COR-L47 (cell line): ENCODE results near the gene ATCAY.
A peak's percentile ranks its signal among the peaks of the same experiment; 100 is the strongest.
"Not testable (repeated sequence)": the region's sequence is repeated elsewhere in the genome, so short reads cannot be mapped to it uniquely, and the experiment has no call there.

Source experiments
- DNase-seq: peaks from one replicate; lab custom pipeline; 2025; lab: John Stamatoyannopoulos, UW

The ATCAY gene

GRCh38 chr19:3855320-3855719, 25.2 kb upstream of the ATCAY start:
- DNase-seq = no peak

GRCh38 chr19:3857449-3858003, 23.0 kb upstream of the ATCAY start:
- DNase-seq = no peak

- no peak for DNase-seq
These were observed 20.0 kb upstream of the ATCAY start for GRCh38 chr19:3860499-3860898.

- DNase-seq = no peak
These were observed 17.5 kb upstream of the ATCAY start for GRCh38 chr19:3862826-3863500.

- no peak for DNase-seq
These were observed 16.8 kb upstream of the ATCAY start for GRCh38 chr19:3863648-3864047.

- no peak for DNase-seq
These were observed 13.4 kb upstream of the ATCAY start for GRCh38 chr19:3866910-3867638.

- DNase-seq = no peak
These were observed 12.3 kb upstream of the ATCAY start for GRCh38 chr19:3867971-3868769.

GRCh38 chr19:3868770-3869456, 11.6 kb upstream of the ATCAY start, which contains the start of gene ZFR2:
Gene ZFR2, minus strand, starts transcription at chr19:3869038. Its CDS starts 21 bp downstream, at chr19:3869017.
- no peak for DNase-seq

GRCh38 chr19:3873151-3873550, 7.3 kb upstream of the ATCAY start:
- DNase-seq = peak; percentile 47

- not testable (repeated sequence) for DNase-seq
These were observed 5.8 kb upstream of the ATCAY start for GRCh38 chr19:3874695-3875094.

- no peak for DNase-seq
These were observed 829 bp upstream of the ATCAY start for GRCh38 chr19:3879656-3880055.

GRCh38 chr19:3881272-3882040, 971 bp downstream of the ATCAY start:
- DNase-seq = peak; percentile 23

GRCh38 chr19:3882041-3882384, 1.5 kb downstream of the ATCAY start:
- no peak for DNase-seq

GRCh38 chr19:3890591-3890990, 10.1 kb downstream of the ATCAY start:
- no peak for DNase-seq

- no peak for DNase-seq
These were observed 13.2 kb downstream of the ATCAY start for GRCh38 chr19:3893509-3894179.

- not testable (repeated sequence) for DNase-seq
These were observed 14.5 kb downstream of the ATCAY start for GRCh38 chr19:3894959-3895358.

- DNase-seq = no peak
These were observed 15.3 kb downstream of the ATCAY start for GRCh38 chr19:3895788-3896187.

- no peak for DNase-seq
These were observed 17.5 kb downstream of the ATCAY start for GRCh38 chr19:3897936-3898335.

GRCh38 chr19:3898426-3898825, 17.9 kb downstream of the ATCAY start:
- no peak for DNase-seq

GRCh38 chr19:3899531-3900294, 19.2 kb downstream of the ATCAY start:
- no peak for DNase-seq
